ENCODE measurements around the gene PCDH12. TPM values are rescaled to one million over a fixed set of nuclear protein-coding genes. Genes with fewer than 3 reads are reported as not detected.

PCDH12 gene
- total RNA-seq: 10 to 100 TPM in 1 of 4 donors, 1 to 10 TPM in 3; 1.3 to 43.6 (median 3.6) TPM

DNA sequence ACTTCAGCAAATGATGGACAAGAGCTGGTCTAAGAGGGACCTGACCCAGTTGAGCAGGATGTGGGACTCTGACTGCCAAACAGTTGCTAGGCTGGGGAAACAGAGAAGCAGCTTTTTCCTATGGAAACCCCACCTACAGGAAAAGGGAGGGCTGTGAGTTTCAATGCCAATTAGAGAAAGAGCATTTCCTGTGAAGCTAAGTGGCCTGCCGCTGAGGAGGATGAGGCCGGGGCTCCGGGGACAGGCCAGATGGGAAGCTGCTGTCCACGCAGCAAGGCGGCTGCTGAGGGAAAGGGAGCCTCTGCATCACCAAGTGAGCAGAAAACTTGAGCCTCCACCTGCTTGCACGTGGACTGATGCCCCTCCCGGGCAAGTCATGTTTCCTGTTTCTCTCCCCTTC is at the start of gene PCDH12:
TSS of gene PCDH12 (minus strand) at position 90 of the 400 bp plus-strand sequence. CDS start 351 bp downstream, outside the sequence.
- H3K27me3 ChIP-seq: no peaks in the 10 kb centered on the region
- no peaks in the 10 kb centered on the region for H3K36me3 ChIP-seq
- DNase-seq: peak in 1 of 2 donors; percentile 49
- H3K9me3 ChIP-seq: no peaks in the 10 kb centered on the region
- H3K27ac ChIP-seq: peak within 1 kb of the TSS in 1 of 2 donors; percentile 43
- intact Hi-C loops (cut with DNase I; ENCODE audit: low total_unique reads): loop anchor here (5.0 to 10.0 kb wide), 2 partner anchors 83 to 266 kb away; partner anchors contain the start of gene PCDH1
- no peak within 1 kb of the TSS for H3K4me3 ChIP-seq
- TF ChIP-seq POLR2A (IDR thresholded peaks at IDR 0.05) (no peak), CTCF (IDR thresholded peaks at IDR 0.05) (no peak)
- H3K4me1 ChIP-seq: no peaks in the 10 kb centered on the region

- no peaks in the 10 kb centered on the region for H3K36me3 ChIP-seq
These were observed 49.2 kb upstream of the PCDH12 start for GRCh38 chr5:142007237-142007544.

GRCh38 chr5:142006363-142007236 is 48.6 kb upstream of the PCDH12 start:
- intact Hi-C loops (cut with DNase I; ENCODE audit: low total_unique reads): no loop called here
- TF ChIP-seq CTCF (IDR thresholded peaks at IDR 0.05) (no peak), POLR2A (IDR thresholded peaks at IDR 0.05) (no peak)
- DNase-seq: no peak
- H3K27me3 ChIP-seq: no peaks in the 10 kb centered on the region
- H3K4me1 ChIP-seq: no peaks in the 10 kb centered on the region
- no peak overlapping the region for H3K4me3 ChIP-seq
- H3K27ac ChIP-seq: no peak overlapping the region
- no peaks in the 10 kb centered on the region for H3K9me3 ChIP-seq
- H3K36me3 ChIP-seq: no peaks in the 10 kb centered on the region

More at GRCh38 chr5:142007237-142007544, 49.2 kb upstream of the PCDH12 start:
- DNase-seq: no peak
- H3K4me3 ChIP-seq: no peak overlapping the region
- no peaks in the 10 kb centered on the region for H3K27me3 ChIP-seq
- H3K9me3 ChIP-seq: no peaks in the 10 kb centered on the region
- H3K27ac ChIP-seq: no peak overlapping the region
- intact Hi-C loops (cut with DNase I; ENCODE audit: low total_unique reads): no loop called here
- no peak for TF ChIP-seq CTCF (IDR thresholded peaks at IDR 0.05)
- no peak for TF ChIP-seq POLR2A (IDR thresholded peaks at IDR 0.05)
- H3K4me1 ChIP-seq: no peaks in the 10 kb centered on the region

DNA sequence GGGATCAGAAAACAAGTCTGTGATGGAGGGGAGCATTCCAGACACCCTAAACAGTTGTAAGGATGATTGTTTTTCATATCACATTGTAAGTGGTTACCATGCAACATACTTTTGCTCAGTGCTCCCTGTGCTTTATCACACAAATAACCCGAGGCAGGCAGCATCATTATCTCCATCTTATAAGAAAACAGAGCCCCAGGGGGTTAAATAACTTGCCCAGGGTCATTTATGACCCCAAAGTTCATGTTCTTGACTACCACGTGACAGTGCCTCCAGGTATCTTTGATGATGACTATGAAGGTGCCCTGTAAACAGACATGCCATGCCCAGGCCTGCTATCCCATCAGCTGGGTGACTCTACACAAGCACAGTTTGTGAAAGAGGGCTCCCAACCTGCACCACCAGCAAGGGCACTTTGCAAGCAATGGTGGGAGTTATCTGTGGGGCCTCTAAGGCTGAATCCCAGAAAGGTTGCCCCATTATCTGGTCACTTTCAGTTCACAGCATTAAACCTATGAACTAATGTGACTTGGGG is 45.3 kb upstream of the PCDH12 start:
- no peaks in the 10 kb centered on the region for H3K36me3 ChIP-seq
- H3K27me3 ChIP-seq: no peaks in the 10 kb centered on the region
- no peaks in the 10 kb centered on the region for H3K9me3 ChIP-seq
- H3K4me1 ChIP-seq: no peaks in the 10 kb centered on the region
- H3K27ac ChIP-seq: no peak overlapping the region
- H3K4me3 ChIP-seq: no peak overlapping the region
- intact Hi-C loops (cut with DNase I; ENCODE audit: low total_unique reads): no loop called here
- no peak for DNase-seq
- TF ChIP-seq POLR2A (IDR thresholded peaks at IDR 0.05) (no peak), CTCF (IDR thresholded peaks at IDR 0.05) (no peak)
